GM21528 (cell line): ENCODE data around the gene C1D.

ENCODE experiments used
- ATAC-seq: cut with Tn5 transposase; IDR thresholded peaks from one replicate; pipeline ENCODE4 v1.9.1; 2021; ENCODE audit warnings: mild to moderate bottlenecking, moderate library complexity; ENCODE audit not compliant: unreplicated experiment, low FRiP score

The C1D gene

DNA sequence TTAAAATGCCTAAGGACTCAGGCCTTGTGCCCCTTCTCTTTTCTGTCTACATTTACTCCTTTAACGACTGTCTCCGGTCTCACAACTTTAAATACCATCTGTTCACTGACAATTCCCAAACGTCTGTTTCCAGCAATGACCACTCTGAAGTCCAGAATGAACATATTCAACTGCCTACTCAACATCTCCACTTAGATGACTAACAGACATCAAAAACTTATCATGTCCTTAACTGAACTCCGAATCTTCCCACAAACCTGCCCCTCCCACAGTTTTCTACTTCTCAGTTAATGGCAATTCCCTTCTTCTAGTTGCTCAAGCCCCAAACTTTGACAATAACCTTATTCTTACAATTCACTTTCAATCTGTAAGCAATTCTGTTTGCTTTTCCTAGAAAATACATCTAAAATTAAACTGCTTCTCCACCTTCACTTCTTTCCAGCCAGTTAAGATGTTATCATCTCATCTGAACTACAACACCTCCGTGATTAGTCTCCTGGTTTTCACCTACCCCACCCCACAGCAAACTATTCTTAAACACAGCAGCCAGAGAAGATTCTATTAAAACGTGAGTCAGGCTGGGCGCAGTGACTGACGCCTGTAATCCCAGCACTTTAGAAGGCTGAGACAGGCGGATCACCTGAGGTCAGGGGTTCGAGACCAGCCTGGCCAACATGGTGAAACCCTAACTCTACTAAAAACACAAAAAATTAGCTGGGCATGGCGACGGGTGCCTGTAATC lies 2.8 kb downstream of the C1D start:
- ATAC-seq, result no peak

DNA sequence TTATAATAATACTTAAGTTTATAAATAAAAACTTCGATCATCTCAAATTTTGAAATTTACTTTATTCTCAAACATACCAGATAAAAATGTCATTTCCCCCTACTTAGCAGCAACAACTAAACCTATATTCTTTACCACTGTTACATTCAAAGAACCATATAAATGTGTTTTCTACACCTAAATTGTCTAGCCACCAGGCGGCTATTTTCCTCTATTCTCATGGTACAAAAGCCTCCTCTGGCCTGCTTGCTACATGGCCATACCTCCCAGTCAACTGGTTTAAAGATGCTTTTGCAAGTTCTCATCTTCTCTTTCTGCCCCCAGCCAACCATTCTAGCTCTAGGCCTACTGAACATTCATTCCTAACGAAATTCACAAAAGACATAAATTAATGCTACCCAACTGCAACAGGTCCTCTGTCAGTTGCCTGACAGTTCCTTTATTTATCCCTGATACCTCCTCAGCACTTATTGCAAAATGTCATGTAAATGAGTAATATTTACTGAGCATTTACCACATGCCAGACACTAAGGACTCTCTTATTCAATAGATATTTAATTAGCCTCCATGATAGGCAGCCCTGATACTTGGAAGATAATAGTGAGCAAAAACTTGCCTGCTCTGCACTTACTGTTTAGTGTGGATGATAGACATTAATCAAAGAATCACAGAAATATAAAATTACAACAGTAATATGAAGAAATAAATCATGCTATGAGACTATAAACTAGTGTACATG lies 5.0 kb downstream of the C1D start:
- no peak for ATAC-seq

DNA sequence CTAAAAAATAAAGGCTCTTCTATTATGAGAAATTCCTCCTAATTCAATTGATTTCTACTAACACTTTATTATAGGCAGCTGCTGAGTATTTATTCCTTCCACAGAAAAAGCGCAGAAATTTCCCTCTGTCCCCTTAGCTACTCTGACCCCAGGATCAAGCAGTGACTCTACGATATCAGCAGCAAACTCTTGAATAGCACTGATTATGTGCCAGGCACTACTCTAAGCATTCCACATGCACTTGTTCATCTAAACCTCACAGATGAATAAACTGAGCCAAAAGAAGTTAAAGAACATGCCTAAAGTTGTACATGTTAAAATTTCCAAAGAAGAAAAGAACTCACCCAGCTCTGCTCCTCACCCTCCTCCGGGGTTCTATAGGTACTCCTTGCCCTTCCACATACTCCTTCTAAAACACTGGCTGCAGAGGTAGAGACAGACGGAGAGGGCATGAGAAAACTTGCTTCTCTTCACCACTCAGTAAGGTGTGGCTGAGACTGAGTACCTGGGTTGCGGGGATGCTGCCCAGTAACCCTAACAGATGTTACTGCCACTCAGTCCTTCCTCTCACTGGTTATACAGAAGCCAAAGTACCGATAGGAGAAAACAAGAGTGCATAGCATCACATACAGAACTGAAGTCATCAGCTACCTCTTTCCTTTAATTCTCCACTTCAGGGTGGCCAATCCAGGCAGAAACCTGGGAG lies 9.9 kb downstream of the C1D start:
- ATAC-seq, result no peak

DNA sequence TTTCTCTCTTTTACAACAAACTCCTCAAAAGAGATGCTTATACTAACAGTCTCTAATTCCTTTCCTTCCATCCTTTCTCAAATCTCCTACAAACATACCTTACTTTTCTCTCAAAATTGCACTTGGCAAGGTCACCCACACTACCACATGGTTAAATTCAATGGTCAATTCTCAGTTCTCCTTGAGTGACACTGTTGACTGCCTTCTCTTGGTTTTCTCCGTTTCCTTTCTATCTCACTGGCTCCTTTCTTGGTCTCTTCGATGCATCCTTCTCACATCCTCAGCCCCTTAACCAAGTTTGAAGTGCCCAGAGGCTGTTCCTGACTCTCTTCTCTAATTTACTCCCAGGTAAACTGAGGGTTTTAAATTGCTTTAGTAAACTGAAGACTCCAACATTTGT lies 12.5 kb downstream of the C1D start:
- ATAC-seq, result no peak

DNA sequence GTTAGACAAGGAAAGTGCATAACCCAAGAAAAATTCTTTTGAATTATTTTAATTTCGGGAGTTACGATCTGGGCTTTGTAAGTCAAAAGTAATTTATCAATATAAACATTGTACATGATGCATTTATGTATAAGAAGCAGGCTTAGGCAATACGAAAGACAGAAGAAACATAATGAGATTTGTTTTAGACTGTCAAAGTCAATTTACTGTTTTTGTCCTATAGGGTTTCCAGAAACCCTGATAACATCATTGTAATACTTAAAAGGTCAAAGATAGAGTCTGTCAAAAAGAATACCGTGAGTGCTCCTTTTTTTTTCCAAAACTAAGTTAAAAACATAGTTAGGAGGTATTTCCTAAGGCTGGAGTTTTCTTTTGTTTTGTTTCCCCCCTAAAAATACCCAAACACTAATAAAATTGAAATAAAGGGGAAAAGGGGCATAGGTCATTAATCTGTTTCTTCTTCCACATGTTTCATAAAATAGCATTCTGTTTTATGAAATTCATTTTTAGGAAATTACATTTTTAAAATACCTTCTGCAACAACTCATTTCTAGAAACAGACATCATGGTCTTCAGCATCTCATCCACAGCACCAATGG lies 16.1 kb downstream of the C1D start:
- ATAC-seq, result no peak

DNA sequence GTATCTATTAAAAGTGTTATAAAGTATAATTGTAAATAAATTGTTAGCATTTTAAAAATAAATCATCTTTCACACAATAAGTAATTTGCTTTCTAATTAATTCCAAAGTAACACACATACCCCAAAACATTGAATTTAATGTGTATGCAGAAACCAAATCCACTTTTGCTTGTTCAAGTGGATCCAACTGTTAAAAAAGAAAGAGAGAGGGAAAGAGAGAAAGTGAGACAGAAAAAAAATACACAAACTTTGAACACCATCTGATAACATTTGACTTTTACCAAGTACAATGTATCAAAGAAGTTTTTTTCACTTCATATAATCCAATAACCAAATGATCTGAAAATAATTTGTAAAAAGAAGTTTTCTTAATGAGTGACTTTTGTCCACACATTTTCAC lies 16.6 kb downstream of the C1D start:
- no peak for ATAC-seq

DNA sequence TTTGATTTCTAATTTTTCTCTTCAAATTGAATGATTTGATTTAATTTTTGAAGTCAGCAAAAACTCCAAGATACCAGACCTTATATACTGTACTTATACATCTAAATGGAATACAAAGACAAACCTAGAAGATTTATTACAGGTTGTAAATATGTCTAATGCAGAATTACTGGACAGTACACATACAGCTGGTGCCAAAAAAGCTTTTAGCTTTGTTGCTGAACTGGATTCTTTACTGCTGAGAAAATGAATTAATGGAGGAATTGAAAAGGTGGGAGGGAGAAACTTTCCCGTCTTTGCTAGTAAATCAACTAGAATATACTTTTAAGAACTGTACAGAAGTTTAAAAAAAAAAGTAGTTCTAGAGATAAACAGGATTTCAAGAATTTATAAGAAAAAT lies 17.5 kb downstream of the C1D start:
- ATAC-seq, result no peak

DNA sequence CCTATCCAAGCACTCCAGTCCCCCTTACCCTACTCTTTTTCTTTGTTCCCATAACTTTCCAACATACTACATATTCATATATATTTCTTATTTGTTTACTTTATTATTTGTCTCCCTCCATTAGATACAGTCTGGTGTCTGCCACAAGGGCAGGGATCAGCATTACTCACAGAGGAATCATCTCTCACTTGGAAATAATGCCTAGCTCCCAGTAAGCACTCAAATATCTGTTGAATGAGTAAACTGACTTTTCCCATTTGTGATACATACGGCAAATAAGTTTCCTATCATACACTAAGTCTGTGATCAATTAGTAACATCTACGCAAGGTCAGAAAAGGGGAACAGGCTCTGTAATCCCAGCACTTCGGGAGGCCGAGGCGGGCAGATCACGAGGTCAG lies 18.7 kb downstream of the C1D start:
- ATAC-seq, result no peak

DNA sequence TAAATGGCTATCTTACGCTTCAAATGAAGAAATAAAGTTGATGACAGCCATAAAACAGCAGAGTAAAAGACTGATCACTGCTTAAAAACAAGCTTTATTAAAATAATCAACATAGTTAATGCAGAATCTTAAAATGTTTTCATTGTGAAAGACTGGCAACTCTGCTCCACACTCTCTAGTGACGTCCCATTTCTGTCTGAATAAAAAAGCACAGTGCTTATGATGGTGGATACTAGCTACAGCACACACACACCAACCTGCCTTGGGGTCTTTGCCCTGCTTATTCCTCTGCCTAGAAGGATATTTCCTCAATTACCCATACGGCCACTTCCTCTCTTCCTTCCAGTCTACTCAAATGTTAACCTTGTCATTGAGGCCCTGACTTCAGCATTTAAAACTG lies 19.1 kb downstream of the C1D start:
- ATAC-seq, result no peak

DNA sequence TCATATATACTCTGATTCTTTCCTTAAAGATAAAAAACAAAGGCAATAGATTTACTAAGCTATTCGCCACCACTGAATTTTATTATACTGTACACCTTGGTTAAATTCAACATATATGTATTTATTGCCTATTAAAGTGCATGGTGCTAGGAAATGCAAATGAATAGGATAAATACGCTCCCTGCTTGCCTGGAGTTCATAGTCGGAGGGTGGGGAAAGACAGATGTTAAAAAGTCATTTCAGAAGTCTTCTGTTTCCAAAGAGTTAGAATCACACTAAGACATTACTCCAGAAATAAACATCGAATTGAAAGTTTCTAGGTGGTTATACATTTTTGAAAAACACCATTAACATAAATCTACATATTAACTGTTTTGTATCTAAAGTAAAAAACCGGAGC lies 19.8 kb downstream of the C1D start:
- ATAC-seq, result no peak

DNA sequence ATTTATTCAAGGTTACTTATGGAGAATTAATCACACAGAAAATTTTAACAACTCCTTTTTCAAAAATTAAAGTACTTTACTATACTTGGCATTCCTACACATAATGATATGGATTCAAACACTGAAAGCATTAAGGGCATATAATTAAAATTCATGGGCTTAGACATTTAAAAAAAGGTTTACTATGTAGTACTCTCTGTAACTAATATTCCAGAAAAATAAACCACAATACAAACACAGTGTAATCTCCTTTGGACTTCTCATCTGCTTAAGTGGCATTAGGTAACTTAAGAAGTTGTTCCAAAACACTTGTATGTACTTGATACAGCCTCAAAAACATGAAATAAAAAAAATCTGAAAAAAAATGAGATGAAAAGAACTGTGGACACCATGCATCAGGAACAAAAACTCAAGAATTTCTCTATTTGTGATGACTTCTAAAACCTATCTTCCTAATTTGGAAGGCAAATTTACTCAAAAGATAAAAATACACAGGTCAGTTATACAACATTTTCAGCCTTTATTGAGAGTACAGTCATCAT lies 21.0 kb downstream of the C1D start:
- ATAC-seq, result no peak

DNA sequence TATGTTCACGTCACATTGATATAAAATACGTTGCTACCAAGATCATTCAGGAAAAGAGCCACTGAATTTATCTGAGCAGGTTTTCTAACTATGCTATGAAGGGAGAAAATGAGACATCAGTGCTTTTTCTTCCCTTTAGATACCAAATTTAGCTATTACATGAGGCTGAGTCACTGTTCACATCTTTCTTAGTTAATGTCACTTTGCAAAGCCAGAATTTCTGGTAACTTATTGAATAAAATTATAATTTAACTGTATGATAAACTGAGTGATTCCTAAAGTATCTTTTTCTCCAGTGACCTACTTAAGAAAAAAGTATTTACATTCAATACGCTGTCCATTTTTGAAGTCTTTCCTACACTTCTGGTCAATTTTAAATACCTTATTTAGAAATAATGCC lies 22.7 kb downstream of the C1D start:
- ATAC-seq, result no peak

DNA sequence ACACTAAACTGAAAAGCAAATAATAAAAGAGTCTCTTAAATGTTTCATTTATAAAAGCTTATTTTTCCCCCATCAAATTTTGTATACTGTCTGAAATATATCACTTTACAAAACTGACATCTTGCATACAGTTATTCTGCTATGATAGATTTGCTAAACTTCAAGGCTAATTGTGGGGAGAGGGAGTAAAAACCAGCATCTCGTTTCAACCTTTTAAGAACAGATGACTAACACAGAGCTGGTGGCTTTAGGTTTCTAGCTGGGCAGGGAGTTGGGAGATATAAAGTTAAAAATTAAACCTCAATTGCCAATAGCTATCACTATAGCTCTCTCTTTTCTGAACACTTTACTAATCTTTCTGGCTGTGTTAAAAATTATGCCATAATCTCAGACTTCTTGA lies 23.5 kb downstream of the C1D start:
- no peak for ATAC-seq

DNA sequence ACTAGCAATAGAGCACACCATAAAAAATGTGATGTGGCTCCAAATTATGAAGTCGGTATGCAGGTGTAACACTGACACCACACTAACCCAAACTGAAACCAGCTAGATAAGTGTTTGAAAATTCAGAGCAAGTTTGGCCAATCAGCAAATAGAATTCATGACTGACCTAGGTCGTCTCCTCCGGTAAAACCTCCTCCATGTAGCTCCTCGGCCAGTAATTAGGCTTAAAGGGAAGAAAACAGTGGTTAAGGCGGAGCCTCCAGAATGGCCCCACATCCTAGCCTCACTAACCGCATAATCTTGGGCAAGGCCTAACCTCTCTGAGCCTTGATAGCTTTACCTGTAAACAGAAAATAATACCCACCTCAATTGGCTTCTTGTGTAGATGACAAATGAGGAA lies 30.1 kb downstream of the C1D start:
- ATAC-seq, result no peak

DNA sequence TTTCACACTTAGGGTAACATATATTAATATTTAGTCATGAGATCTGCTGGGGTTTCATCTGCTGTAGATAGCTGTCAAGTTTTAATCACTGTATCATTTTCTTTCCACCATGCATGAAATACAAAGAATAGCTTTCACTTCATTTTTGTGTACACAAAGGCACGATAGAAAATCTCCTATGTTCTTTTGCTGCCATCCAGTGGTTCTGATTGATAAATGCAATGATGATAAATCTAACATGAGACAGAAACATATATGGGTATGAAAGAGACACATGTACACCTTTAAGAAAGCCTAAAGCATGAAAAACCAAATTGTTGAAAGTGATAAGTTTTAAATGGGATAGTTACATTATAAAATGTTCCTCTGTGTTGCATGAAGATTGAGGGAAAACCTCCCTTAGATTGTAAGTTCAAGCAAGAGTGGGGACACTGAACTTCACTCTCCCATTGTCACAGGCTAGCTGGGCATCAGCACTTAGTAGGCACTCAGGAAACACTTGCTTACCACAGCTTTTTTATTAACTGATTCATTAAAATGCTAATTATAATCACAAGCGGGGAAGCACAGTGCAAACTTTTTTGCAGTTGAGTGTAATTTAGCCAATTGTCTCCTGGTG lies 31.2 kb downstream of the C1D start:
- peak; percentile 71 for ATAC-seq

DNA sequence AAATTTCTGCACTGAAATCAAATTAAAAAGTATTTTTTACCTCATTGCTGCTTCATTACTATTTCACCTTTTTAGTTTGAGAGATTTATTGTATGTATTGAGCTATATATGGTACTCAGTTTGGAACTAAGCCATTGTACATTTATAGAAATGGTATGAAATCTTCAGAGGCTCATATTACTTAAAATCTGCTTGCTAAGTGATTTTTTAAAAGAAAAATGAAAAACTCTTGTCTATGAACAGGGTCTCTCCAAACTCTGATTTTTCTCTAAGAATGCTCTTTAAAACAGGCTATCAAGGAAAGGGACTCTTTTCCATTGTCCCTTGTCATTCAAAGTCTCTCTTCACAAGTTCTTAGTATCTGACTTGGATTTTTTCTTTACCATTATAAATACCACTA lies 31.8 kb downstream of the C1D start:
- ATAC-seq, result no peak

DNA sequence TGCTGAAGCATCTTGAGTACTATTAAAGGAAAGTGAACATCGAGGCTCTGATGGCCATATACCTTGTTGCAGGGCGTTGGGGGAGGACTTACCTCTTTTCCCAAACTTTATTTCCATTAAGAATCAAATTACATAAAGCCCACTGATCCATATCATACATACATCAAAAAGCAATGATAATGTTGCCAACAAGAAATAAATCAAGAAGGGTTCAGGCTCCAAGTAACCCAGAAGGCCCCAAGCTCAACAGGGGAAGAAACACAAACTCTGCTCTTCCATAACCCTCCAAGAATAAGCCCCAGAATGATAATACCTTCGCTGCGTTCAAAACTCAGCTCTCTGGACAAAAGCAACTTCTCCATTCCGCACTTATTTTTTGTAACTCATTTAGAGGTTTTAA lies 32.3 kb downstream of the C1D start:
- ATAC-seq, result no peak

DNA sequence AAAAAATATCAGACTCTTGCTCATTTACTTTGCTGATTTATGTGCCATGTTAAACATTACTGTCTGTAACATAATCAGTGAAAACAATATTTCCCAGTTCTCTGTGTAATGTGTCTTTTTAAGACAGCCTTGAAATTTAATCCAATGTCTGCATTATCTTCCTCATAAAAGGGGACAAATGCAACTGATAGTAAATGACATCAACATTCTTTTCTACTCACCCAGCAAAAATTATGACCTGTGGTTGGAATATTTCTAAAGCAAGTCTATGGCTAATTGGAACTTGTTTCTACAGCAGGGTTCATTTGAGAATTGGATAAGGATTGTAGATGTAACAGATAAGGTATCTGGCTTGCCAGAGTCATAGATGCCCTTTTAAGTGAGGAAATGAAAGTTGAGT lies 34.8 kb downstream of the C1D start:
- ATAC-seq, result no peak

DNA sequence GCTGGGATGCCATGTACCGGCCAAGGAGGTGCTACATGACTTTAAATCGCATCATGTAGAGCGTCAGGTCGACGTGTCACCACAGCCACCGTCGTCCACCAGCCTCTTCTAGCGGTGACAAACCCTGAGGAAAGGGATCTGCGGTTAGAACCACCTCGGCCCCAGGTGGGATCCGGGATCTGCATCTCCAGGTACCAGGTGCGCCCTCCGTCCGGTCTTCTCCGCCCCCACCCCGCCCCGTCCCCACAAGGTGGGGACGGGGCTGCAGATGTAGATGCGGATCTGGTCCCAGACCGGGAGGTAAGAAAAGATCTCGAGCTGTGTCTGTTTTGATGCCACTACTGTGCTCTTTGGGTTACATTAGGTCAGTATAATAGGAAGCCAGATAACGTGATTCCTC lies 38.4 kb downstream of the C1D start:
- ATAC-seq, result no peak

DNA sequence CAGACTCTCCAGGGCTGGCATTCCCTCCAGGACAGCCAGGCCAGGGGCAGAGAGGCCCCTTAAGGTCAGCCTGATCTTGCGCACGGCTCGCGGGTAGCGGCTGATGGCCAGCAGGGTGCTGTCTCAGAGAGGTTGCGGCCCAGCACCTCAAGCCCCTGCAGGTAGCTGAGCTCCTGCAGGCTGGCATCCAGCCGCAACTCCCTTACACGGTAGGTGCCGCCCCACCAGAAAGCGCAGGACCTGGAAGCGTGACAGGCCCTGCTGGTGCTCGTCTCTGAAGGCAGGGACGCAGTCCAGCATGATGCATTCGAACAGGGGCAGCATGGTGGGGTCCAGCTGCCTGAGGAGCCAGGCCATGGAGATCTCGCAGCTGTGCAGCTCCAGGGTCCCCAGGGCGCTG lies 38.9 kb downstream of the C1D start:
- ATAC-seq, result no peak

DNA sequence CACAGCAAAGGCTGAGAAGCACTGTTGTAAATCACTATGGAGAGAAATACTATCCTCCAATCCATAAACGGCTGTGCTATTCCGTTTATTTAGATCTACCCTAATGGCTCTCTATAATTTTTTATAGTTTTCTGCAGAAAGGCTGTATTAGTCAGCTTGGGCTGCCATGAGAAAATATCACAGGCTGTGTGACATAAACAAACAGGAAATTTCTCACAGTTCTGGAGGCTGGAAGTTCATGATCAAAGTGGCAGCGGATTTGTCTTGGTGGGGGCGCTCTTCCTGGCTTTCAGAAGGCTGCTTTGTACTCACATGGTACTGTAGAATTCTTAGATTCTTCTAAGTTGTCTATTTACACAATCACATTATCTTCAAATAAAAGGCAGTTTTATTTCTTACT lies 44.1 kb downstream of the C1D start:
- no peak for ATAC-seq
